GM12872 (cell line): ENCODE measurements around the gene PDE4C.

Experiments used
- TF ChIP-seq, protein P1 (sequence below): IDR thresholded peaks from 3 replicates; pipeline ENCODE4 v1.5.1; 2011; ENCODE audit warnings: low read depth, mild to moderate bottlenecking, low read length, moderate library complexity; ENCODE audit not compliant: insufficient read depth

Gene PDE4C

DNA sequence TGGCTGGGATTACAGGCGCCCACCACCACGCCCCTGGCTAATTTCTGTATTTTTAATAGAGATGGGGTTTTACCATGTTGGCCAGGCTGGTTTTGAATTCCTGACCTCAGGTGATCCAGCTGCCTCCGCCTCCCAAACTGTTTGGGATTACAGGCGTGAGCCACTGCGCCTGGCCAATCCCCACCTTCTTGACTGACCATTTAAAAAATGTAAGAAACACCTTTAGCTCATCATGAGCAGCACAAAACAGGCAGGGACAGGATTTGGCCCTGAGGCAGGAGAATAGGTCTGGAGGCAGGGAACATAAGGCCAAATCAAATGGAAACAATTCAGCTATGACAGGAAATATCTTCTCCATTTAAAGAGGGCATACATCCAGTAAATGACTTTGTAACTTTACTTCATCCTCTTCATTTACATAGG lies 34.6 kb downstream of the PDE4C start:
- TF ChIP-seq, protein P1, sequence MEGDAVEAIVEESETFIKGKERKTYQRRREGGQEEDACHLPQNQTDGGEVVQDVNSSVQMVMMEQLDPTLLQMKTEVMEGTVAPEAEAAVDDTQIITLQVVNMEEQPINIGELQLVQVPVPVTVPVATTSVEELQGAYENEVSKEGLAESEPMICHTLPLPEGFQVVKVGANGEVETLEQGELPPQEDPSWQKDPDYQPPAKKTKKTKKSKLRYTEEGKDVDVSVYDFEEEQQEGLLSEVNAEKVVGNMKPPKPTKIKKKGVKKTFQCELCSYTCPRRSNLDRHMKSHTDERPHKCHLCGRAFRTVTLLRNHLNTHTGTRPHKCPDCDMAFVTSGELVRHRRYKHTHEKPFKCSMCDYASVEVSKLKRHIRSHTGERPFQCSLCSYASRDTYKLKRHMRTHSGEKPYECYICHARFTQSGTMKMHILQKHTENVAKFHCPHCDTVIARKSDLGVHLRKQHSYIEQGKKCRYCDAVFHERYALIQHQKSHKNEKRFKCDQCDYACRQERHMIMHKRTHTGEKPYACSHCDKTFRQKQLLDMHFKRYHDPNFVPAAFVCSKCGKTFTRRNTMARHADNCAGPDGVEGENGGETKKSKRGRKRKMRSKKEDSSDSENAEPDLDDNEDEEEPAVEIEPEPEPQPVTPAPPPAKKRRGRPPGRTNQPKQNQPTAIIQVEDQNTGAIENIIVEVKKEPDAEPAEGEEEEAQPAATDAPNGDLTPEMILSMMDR, result no peak

DNA sequence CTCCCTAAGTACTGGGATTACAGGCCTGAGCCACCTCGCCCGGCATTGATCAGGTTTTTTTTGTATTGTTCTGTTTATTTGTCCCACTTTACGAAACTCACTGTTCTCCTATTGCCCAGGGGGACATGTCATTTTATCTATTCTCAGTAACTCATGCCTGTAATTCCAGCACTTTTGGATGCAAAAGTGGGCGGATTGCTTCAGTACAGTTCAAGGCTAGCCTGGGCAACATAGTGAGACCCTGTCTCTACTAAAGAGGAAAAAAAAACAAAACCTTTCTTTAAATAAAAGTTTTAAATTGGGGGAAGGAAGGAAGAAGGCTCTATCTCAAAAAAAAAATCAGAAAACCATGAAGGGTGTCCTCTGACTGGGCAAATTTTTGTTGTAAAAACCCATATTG lies 36.0 kb downstream of the PDE4C start:
- TF ChIP-seq, protein P1, result no peak

DNA sequence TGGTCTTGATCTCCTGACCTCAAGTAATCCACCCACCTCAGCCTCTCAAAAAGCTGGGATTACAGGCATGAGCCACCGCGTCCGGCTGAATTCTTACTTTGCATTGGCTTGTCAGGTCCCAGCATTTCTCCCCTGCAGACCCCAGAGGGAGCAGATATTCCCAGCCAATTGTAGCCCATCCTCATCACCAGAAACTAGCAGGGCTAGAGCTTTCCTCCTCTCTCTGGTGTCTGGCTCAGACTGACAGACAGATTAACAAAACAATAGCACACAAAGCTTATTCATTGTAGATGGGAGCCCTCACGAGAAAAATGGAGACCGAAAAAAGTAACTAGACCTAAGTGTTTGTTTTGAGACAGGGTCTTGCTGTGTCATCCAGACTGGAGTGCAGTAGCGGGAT lies 40.7 kb downstream of the PDE4C start:
- TF ChIP-seq, protein P1, result no peak

DNA sequence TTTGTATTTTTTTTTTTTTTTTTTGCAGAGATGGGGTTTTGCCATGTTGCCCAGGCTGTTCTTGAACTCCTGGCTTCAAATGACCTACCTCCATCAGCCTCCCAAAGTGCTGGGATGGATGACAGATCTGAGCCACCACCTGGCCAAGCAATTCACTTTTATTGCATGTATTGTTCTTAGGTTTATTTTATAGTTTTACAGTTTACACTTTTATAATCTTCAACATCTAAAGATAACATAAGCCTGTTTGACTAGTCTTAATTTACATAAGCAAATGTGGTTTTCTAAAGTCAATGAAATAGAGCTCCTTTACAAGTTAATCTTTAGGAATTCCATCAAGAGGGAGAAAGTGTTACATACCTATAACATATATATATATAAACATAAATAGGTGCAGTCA lies 42.7 kb downstream of the PDE4C start:
- TF ChIP-seq, protein P1, result no peak

DNA sequence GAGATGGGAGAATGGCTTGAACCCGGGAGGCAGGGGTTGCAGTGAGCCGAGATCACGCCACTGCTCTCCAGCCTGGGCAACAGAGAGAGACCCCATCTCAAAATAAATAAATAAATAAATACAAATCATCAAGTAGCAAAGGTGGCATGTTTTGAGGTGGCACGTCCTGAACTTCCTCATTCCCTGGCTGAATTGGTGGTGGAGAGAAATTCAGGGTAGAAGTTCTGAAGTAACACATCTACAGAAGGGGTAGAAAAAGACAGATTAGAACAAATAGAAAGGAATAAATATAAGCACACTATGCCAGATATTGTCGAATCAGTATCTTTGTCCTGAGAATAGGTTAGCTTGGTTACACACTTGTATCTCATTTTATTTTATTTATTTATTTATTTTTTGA lies 46.3 kb downstream of the PDE4C start:
- TF ChIP-seq, protein P1, result no peak

DNA sequence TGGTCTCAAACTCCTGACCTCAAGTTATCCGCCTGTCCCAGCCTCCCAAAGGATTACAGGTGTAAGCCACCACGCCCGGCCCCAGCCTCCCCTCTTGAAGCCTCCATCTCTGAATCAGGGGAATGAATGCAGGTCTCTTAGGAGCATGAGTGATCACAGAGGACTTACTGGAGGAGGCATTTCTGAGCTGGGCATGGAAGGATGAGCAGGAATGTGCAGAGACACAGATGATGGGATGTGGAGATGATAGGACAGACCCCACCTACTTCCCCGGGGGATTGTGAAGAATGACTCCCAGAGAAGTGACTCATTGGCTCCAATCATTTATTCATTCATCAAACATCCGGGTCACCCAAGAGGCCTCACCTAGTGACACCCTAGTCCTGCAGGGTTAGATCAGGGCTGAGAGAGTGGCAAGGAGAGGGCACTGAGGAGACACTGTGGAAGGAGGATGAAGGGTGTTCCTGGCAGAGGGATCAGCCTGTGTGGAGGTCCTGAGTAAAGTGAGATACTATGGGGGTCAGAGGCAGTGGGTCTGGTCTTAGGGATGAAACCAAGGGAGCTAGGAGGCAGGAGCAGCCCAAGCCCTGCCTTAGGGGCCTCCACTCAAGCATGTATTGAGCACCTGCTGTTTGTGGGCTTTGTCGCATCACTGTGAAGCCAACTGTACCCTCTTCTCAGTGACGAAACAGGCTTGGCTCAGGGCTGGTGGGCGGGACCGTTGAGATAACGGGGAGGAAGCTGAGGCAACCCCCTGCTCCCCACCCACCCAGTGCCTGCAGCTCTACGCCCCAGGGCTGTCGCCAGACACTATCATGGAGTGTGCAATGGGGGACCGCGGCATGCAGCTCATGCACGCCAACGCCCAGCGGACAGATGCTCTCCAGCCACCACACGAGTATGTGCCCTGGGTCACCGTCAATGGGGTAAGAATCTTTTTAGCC lies 49.6 kb downstream of the PDE4C start:
- TF ChIP-seq, protein P1, result no peak

DNA sequence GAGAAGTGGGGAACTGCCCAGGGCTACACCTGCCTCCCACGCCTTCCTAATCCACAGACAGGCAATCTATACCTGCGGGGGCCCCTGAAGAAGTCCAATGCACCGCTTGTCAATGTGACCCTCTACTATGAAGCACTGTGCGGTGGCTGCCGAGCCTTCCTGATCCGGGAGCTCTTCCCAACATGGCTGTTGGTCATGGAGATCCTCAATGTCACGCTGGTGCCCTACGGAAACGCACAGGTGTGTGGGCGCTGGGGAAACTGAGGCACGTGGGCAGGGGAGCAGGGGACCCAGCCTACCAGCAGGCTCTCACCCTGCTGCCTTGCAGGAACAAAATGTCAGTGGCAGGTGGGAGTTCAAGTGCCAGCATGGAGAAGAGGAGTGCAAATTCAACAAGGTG lies 51.3 kb downstream of the PDE4C start:
- TF ChIP-seq, protein P1, result no peak
